ENCODE measurements around the gene ZNF296.

DNA sequence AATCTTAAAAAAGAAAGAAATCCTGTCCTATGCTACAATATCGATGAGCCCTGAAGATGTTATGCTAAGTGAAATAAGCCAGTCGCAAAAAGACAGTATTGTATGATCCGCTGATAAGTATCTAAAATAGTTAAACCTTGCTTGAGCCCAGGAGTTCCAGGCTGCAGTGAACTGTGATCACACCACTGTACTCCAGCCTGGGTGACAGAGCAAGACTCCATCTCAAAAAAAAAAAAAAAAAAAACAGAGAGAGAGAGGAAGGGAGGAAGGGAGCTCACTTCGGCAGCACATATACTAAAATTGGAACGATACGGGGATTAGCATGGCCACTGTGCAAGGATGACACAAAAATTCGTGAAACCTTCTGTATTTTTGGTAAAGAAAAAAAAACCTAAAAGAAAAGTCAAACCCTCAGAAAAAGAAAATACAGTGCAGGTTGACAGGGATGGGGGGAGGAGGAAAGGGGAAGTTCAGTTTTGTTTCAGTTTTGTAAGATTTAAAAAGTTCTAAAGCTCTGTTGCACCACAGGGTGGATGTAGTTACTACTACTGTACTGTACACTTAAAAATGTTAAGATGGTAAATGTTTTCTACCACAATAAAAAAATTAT lies 29.0 kb downstream of the ZNF296 start:
- TF ChIP-seq, protein P1, sequence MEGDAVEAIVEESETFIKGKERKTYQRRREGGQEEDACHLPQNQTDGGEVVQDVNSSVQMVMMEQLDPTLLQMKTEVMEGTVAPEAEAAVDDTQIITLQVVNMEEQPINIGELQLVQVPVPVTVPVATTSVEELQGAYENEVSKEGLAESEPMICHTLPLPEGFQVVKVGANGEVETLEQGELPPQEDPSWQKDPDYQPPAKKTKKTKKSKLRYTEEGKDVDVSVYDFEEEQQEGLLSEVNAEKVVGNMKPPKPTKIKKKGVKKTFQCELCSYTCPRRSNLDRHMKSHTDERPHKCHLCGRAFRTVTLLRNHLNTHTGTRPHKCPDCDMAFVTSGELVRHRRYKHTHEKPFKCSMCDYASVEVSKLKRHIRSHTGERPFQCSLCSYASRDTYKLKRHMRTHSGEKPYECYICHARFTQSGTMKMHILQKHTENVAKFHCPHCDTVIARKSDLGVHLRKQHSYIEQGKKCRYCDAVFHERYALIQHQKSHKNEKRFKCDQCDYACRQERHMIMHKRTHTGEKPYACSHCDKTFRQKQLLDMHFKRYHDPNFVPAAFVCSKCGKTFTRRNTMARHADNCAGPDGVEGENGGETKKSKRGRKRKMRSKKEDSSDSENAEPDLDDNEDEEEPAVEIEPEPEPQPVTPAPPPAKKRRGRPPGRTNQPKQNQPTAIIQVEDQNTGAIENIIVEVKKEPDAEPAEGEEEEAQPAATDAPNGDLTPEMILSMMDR (IDR thresholded peaks at IDR 0.05), result no peak
- TF ChIP-seq POLR2A (IDR thresholded peaks at IDR 0.05), result no peak

Data from breast epithelium (tissue), 3 donors.